Amygdala (tissue), 56 donors: ENCODE measurements around the gene KATNAL2.
"Not testable (repeated sequence)": the region's sequence is repeated elsewhere in the genome, so short reads cannot be mapped to it uniquely, and the experiment has no call there.

Experiments
- DNase-seq, 56 donors: peaks; one replicate each; lab custom pipeline; 2025; lab: John Stamatoyannopoulos, UW

Gene KATNAL2

DNA sequence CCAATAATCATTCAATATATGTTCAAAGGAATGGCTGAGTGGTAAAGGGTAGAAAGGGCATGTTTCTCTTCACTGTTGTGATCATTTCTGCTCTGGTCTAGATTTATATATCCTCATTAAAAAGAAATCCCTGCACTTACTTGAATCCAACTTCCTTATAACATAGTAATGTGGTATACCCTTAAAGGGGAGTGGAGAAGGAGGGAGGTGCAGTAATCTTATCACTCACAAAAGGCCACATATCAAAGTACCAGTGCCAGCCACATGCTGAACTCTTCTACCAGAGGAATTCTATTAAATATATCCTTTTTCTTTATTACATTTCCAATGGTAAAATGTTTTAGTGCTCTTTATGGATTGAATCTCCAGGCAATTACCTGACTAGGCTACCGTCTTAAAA, 3.3 kb downstream of the KATNAL2 start:
- DNase-seq, result no peak

DNA sequence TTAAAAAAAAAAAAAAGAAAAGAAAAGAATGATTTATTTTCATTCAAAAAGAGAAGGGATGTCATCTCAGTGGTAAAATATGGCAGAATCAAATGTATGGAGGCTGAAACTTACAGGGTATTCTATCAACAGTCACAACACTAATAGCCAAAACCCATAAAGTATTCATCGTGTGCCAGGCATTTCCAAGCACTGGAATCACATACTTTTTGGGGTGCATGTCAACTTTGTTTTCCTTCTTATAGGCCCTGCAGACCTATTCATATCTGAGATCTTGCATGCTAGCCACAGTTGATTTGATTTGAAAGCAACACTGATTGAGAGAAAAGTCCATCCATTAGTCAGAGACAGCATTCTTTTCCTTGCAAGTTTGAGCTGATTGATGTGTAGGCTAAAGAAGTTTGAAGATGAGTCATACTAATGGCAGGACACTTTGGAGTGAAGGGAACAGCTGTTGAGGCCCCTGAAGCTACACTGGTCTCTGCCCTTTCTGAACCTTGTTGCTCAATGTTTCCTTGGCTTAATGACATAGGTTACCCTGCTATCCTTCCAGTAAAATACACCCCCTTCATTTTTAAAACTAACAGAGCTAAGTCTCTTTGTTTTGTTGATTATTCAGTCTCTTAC, 22.0 kb downstream of the KATNAL2 start:
- no peak for DNase-seq

DNA sequence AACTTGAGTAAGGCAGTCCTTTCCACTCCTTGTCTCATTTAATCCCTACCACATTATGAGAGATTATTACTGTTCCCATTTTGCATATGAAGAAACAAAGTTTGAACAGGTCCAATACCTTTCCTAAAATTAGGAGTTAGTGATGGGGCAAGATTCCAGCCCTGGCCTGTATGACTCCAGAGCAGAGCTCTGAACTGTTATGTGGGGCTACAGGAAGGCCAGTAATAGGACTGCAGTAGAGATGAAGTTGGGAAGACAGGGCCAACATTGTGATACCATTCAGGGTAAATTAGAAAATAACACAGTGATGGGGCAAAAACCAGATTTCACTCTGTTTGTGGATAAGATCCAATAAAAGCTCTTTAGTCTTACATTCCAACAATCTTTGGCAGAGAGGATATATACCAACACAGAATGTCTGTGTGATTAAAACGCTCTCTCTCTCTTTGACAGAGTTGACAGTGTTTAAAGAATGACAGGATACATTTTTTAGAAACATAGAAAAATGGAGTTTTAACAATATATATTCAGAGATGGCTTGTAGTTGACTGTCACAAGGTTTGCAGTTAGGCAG, 22.7 kb downstream of the KATNAL2 start:
- no peak for DNase-seq

DNA sequence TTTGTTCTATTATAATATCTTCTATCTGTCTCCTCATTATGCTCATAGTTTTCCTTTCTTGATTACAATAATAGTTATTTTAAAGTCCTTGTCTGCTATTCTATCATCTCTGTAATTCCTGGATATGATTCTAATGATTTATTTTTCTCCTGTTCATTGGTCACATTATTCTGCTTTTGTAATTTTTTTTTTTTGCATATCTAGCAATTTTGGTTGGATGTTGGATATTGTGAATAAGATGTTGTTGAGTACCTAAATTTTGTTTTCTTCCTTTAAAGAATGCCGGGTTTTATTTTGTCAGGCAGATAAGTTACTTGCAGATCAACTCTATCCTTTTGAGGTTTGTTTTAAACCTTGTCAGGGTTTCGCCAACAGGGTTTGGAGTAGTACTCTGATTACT, 25.2 kb downstream of the KATNAL2 start:
- DNase-seq, result no peak

DNA sequence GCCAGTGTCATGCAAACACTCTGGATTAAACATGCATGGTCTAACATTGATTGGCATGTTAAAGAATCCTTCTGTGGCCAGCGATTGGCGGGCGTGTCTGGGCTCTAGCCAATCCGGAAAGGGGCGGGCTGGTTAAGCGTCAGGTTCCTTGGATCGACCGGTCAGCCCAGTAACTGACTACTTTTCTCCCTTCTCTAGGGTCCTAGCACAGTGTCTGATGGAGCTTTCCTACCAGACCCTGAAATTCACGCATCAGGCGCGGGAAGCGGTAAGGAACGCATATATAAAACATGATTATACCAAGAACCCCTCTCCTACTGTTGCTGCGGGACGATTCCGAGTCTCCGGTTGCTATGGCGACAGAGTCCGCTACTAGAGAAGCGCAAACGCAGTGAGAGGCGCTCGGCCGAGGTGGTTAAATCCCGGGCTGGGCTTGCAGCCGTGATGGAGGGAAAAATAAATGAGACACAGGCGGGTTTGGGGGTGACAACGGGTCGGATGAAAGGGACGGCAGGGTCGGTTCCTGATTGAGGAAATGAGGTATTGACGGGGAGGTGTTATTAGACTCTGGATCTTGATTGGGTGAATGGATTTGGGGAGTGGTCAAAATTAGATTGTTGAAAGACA, 29.4 kb downstream of the KATNAL2 start:
- DNase-seq, result peak; percentile 20 to 85 (median 68)

DNA sequence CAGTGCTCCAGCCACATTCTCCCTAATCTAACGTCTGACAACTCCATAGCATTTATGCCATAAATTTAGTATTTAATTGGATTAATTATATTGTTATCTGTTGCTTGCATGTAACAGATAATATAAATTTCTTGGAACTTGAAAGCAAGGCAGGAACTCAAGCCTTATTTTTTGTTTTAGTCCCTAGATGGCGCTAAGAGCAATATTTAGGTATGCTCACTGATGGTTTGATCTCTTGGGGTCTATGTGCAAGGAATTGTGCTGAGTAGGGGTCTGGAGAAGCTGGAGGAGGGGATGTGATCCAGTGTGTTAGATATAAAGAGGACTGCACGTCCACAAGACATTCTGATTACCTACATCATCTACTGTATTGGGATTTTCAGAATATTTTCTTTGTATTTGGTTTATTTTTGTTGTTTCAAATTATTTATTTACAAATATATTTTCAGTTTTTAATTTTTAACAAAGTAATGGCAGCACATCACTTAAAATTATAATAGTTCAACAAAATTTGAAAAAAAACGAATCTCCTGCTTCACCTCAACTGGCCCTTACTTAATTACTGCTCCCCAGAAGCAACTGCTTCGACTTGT, 32.8 kb downstream of the KATNAL2 start:
- DNase-seq, result no peak

DNA sequence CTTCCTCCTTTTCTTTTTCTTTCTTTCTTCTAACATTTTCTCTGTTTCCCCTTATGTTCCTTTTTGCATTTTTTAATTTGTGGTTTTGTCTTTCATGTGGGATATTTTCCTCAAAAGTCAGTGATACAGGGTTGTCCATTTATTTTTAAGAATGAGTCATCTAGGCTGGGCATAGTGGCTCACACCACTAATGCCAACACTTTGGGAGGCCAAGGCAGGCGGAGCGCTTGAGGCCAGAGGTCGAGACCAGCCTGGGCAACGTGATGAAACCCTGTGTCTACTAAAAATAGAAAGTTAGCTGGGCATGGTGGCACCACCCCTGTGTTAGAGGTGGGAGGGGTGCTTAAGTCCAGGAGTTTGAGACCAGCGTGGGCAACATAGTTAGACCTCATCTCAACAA, 35.8 kb downstream of the KATNAL2 start:
- no peak for DNase-seq

DNA sequence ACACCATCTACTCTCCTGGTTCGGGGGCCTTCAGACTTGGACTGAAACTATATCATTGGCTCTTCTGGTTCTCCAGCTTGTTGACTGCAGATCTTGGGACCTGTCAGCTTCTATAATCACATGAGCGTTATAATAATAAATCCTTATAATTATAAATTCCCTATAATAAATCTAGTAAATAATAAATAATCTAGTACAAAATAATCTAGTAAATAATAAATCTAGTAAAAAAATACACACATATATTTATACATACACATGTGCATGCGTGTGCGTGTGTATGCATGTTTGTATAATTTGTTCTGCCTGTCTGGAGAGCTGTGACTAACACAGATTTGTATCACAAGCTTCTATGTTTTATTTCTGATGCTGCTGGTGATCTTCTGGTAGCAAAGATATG, 40.8 kb downstream of the KATNAL2 start:
- no peak for DNase-seq

DNA sequence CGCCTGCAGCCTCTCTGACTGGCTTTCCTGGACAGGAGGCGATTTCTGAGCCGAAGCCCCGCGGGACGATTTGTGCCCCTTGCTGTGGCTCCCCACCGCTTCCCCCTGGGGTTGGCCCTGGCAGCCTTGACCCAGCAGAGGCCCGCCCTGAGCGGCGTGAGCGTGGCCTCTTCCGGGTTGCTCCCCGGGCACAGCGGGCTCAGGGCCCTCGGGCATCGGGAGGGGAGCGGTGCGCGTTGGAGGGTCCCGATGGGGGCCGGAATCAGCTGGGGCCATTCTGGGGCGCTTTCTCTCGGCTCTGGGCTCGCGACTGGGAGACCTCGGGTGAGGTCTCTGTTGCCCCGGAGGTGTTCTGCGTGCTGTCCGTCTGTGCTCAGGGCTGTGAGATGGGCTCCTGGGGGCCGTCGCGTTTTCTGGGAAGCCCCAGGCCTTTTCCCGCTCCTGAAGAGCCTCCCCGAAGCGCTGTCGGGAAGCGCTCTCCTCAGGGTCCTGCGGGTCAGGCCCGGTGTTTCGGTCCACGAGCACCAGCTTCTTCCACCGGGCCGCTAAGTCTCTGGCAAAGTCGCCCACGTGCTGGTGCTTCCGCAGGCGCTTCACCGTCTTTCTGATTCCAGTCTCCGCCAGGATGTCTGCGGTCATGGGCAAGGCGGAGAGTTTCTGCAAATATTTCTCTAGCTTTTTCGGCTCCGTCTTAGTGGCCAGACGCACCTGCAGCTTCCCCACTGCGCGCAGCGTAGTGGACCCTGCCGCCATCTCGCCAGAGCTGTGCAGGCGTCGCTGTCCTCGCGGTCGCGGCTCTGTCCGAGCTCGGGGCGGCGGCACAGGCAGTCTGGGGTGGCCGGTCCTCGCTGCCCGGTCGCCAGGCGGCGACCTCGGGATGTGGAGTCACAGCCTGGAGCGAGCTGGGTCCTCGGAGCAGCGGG, 46.5 kb downstream of the KATNAL2 start:
- not testable (repeated sequence) for DNase-seq

DNA sequence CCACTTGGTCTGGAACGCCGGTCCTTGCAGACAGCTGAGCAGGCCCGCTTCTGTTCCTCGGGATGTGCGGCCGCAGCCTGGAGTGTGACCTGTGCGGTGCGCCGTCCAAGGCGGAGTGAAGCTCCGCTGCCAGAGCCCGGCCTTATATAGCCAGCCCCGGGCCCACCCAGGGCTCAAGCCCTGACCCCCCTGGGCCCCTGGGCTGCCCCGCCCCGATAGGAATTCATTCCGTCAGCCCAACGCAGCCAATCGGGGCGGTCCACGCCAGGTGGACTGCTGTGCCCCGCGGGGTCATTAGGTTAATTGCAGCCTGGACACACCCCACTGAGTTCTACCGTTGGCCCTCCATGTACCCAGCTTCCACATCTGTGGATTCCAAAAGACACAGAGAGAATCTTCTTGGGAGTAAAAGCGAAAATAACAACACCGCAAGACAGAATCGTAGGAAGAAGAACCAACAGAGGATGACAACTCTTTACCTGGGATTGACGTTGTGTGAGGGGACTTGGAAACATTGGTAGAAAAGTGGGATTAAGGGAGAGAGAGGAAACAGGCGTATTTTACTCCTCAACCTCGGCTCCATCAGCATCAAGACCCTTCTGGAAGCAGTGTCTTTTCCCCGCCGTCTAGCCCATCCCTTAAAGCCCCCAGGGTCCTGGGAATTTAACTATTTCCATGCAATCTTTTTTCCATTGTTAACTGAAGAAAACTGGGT, 47.3 kb downstream of the KATNAL2 start:
- DNase-seq, result not testable (repeated sequence)

DNA sequence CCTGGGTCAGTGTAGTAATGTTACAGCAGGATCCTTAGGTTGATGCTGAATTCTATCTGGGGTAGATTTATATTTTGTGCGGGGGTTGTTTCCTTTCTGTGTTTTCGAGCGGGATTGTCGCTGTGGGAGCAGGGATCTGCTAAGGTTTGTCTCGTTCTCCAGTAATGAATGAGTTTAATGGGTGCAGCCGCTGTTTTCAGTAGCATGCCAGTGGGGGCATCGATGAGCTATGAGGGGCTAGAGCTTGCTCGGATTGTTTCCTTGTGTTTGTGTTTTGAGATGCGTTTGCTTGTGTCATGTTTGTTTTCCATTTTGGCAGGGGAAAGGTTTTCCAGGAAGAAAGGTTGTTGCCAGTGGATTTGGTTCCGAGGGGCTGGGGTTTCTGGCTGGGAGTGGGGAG, 48.9 kb downstream of the KATNAL2 start:
- DNase-seq, result not testable (repeated sequence)

DNA sequence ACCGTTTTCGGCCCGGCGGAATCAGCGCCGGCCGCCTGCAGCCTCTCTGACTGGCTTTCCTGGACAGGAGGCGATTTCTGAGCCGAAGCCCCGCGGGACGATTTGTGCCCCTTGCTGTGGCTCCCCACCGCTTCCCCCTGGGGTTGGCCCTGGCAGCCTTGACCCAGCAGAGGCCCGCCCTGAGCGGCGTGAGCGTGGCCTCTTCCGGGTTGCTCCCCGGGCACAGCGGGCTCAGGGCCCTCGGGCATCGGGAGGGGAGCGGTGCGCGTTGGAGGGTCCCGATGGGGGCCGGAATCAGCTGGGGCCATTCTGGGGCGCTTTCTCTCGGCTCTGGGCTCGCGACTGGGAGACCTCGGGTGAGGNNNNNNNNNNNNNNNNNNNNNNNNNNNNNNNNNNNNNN, 52.1 kb downstream of the KATNAL2 start:
- not testable (repeated sequence) for DNase-seq

DNA sequence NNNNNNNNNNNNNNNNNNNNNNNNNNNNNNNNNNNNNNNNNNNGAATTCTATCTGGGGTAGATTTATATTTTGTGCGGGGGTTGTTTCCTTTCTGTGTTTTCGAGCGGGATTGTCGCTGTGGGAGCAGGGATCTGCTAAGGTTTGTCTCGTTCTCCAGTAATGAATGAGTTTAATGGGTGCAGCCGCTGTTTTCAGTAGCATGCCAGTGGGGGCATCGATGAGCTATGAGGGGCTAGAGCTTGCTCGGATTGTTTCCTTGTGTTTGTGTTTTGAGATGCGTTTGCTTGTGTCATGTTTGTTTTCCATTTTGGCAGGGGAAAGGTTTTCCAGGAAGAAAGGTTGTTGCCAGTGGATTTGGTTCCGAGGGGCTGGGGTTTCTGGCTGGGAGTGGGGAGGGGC, 102.5 kb downstream of the KATNAL2 start:
- DNase-seq, result not testable (repeated sequence)

DNA sequence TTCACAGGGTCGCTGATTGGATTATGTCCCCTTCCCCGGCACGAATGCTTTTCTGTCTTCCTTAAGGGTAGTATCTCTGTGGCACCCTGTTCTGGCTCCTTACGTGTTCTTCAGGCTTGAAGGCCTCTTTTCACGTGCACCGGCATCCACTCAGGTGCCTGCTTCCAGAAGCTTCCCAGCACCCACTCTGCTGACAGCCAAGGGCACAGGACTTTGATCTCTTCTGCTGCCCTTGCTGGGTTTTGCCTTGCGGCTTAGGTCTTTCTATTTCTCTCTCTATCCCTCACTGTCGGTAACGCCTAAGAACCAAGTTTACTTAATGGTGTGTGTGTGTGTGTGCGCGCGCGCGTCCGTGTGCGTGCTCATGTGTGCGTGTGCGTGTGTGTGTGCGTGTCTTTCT, 103.4 kb downstream of the KATNAL2 start:
- DNase-seq, result not testable (repeated sequence)

DNA sequence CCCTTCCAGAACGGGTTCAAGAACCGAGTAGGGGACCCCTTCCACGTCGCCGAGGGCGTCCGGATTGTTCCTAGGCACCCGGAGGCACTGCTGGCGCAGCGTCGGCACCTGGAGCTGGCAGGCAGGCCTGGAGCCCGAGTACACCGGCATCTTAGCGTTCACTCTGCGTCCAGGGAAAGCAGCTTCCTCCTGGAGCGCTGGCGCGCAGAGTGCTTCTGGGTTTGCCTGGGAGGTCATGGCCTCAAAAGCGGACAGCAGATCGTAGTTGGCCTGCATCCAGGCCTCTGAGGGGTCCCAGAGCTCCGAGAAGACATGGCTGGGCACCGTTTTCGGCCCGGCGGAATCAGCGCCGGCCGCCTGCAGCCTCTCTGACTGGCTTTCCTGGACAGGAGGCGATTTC, 105.4 kb downstream of the KATNAL2 start:
- DNase-seq, result not testable (repeated sequence)

DNA sequence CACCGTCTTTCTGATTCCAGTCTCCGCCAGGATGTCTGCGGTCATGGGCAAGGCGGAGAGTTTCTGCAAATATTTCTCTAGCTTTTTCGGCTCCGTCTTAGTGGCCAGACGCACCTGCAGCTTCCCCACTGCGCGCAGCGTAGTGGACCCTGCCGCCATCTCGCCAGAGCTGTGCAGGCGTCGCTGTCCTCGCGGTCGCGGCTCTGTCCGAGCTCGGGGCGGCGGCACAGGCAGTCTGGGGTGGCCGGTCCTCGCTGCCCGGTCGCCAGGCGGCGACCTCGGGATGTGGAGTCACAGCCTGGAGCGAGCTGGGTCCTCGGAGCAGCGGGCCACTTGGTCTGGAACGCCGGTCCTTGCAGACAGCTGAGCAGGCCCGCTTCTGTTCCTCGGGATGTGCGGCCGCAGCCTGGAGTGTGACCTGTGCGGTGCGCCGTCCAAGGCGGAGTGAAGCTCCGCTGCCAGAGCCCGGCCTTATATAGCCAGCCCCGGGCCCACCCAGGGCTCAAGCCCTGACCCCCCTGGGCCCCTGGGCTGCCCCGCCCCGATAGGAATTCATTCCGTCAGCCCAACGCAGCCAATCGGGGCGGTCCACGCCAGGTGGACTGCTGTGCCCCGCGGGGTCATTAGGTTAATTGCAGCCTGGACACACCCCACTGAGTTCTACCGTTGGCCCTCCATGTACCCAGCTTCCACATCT, 106.5 kb downstream of the KATNAL2 start:
- DNase-seq, result not testable (repeated sequence)

DNA sequence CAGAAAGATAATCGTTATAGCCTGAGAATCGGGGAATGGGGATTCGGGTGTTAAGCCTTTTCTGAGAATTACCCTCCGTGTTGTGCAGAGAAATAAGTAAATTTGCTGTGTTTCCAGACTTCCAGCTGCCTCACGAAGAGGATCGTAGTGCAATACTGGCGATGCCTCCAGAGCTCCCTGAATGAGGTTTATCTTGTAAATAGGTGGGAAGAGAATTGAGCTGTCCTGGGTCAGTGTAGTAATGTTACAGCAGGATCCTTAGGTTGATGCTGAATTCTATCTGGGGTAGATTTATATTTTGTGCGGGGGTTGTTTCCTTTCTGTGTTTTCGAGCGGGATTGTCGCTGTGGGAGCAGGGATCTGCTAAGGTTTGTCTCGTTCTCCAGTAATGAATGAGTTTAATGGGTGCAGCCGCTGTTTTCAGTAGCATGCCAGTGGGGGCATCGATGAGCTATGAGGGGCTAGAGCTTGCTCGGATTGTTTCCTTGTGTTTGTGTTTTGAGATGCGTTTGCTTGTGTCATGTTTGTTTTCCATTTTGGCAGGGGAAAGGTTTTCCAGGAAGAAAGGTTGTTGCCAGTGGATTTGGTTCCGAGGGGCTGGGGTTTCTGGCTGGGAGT, 108.3 kb downstream of the KATNAL2 start:
- not testable (repeated sequence) for DNase-seq

DNA sequence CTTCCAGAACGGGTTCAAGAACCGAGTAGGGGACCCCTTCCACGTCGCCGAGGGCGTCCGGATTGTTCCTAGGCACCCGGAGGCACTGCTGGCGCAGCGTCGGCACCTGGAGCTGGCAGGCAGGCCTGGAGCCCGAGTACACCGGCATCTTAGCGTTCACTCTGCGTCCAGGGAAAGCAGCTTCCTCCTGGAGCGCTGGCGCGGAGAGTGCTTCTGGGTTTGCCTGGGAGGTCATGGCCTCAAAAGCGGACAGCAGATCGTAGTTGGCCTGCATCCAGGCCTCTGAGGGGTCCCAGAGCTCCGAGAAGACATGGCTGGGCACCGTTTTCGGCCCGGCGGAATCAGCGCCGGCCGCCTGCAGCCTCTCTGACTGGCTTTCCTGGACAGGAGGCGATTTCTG, 111.3 kb downstream of the KATNAL2 start:
- not testable (repeated sequence) for DNase-seq
